SU-DHL-6 (cell line): ENCODE data around the gene GRID2.

Experiments
- H2AFZ ChIP-seq: fragments of 200-600 bp; sonication (generic); 2 replicates; pipeline ENCODE4 v1.6.1; 2014; ENCODE audit warnings: low read depth, mild to moderate bottlenecking, moderate library complexity, mixed read lengths, antibody characterized with exemption, low read length; ENCODE audit not compliant: severe bottlenecking
- H3F3A ChIP-seq: fragments of 200-600 bp; shearing (Covaris generic); 2 replicates; pipeline ENCODE4 v1.6.0; 2016; ENCODE audit warnings: antibody characterized with exemption, mild to moderate bottlenecking; ENCODE audit not compliant: insufficient read depth
- H3K27ac ChIP-seq: fragments of 200-600 bp; sonication (generic); 2 replicates; pipeline ENCODE4 v1.5.1; 2016; ENCODE audit warnings: low read depth, mild to moderate bottlenecking, low read length, moderate library complexity, mixed read lengths
- H3K27me3 ChIP-seq: fragments of 200-600 bp; sonication (generic), shearing (Covaris generic); 2 replicates; pipeline ENCODE4 v1.6.0; 2014; ENCODE audit warnings: mild to moderate bottlenecking, low read length
- H3K36me3 ChIP-seq: fragments of 200-600 bp; sonication (generic); 2 replicates; pipeline ENCODE4 v1.6.1; 2014; ENCODE audit warnings: mild to moderate bottlenecking, low read length, mixed read lengths
- H3K4me2 ChIP-seq: fragments of 300-600, 200-600 bp; shearing (Covaris generic), sonication (generic); 2 replicates; pipeline ENCODE4 v1.6.0; 2014; ENCODE audit warnings: low read length, low read depth, mild to moderate bottlenecking; ENCODE audit not compliant: poor library complexity, severe bottlenecking
- H3K4me3 ChIP-seq: fragments of 200-600 bp; sonication (generic); 2 replicates; pipeline ENCODE4 v1.5.1; 2014; ENCODE audit warnings: antibody characterized with exemption, low read length, mild to moderate bottlenecking, mixed read lengths; ENCODE audit not compliant: insufficient read depth, poor library complexity, severe bottlenecking
- H3K79me2 ChIP-seq: fragments of 200-600 bp; sonication (generic); 2 replicates; pipeline ENCODE4 v1.6.1; 2014; ENCODE audit warnings: mild to moderate bottlenecking, low read length, moderate library complexity; ENCODE audit not compliant: insufficient read depth
- H3K9ac ChIP-seq: fragments of 200-600 bp; sonication (generic); 2 replicates; pipeline ENCODE4 v1.7.0; 2014; ENCODE audit warnings: mild to moderate bottlenecking, low read length
- H3K9me2 ChIP-seq: fragments of 200-600 bp; sonication (generic); replicated peaks from 2 replicates; pipeline ENCODE4 v1.6.1; 2014; ENCODE audit warnings: low read length; ENCODE audit not compliant: insufficient read depth
- H3K9me3 ChIP-seq: fragments of 200-600 bp; sonication (generic); 2 replicates; pipeline ENCODE4 v1.6.1; 2014; ENCODE audit warnings: low read length, mixed read lengths; ENCODE audit not compliant: insufficient read depth
- H4K20me1 ChIP-seq: fragments of 200-600 bp; sonication (generic); 2 replicates; pipeline ENCODE4 v1.6.1; 2014; ENCODE audit warnings: low read depth, mild to moderate bottlenecking, antibody characterized with exemption, low read length, moderate library complexity, mixed read lengths
- CTCF ChIP-seq: fragments of 200-600 bp; sonication (generic); IDR thresholded peaks from one replicate; pipeline ENCODE4 v1.5.1; 2017; ENCODE audit warnings: antibody characterized with exemption, mild to moderate bottlenecking, low read length, moderate library complexity; ENCODE audit not compliant: insufficient read depth, poor library complexity, severe bottlenecking
- EZH2phosphoT487 ChIP-seq: fragments of 200-600 bp; sonication (generic), shearing (Covaris generic); conservative IDR thresholded peaks from 2 replicates; pipeline ENCODE4 v1.6.1; 2018; ENCODE audit warnings: mild to moderate bottlenecking, antibody characterized with exemption, low read length, moderate library complexity, mixed read lengths

The GRID2 gene

GRCh38 chr4:92885632-92886031 is 581.9 kb downstream of the GRID2 start:
- Histone ChIP-seq H3K4me2 (no peak overlapping the region), H2AFZ (no peak overlapping the region), H3K9me3 (no peaks in the 10 kb centered on the region), H3K27ac (no peak overlapping the region), H3K9ac (no peak overlapping the region), H3K27me3 (no peaks in the 10 kb centered on the region), H3K9me2 (no peaks in the 10 kb centered on the region), H3F3A (no peaks in the 10 kb centered on the region), H3K36me3 (no peaks in the 10 kb centered on the region), H4K20me1 (no peaks in the 10 kb centered on the region), H3K79me2 (no peaks in the 10 kb centered on the region), H3K4me3 (no peak overlapping the region)
- TF ChIP-seq EZH2phosphoT487 (no peak), CTCF (no peak)

GRCh38 chr4:92952426-92952825 is 648.7 kb downstream of the GRID2 start:
- Histone ChIP-seq H3K4me2 (no peak overlapping the region), H3K9me2 (no peaks in the 10 kb centered on the region), H3K9ac (no peak overlapping the region), H3K27me3 (no peaks in the 10 kb centered on the region), H3K4me3 (no peak overlapping the region), H3K27ac (no peak overlapping the region), H4K20me1 (no peaks in the 10 kb centered on the region), H2AFZ (no peak overlapping the region), H3F3A (no peaks in the 10 kb centered on the region), H3K36me3 (no peaks in the 10 kb centered on the region), H3K9me3 (no peaks in the 10 kb centered on the region), H3K79me2 (no peaks in the 10 kb centered on the region)
- no peak for TF ChIP-seq EZH2phosphoT487
- TF ChIP-seq CTCF = no peak

GRCh38 chr4:92952897-92953296 is 649.1 kb downstream of the GRID2 start:
- Histone ChIP-seq H3K79me2 (no peaks in the 10 kb centered on the region), H3K27me3 (no peaks in the 10 kb centered on the region), H3K9me3 (no peaks in the 10 kb centered on the region), H3K4me2 (no peak overlapping the region), H3K9me2 (no peaks in the 10 kb centered on the region), H2AFZ (no peak overlapping the region), H3F3A (no peaks in the 10 kb centered on the region), H3K27ac (no peak overlapping the region), H3K4me3 (no peak overlapping the region), H4K20me1 (no peaks in the 10 kb centered on the region), H3K9ac (no peak overlapping the region), H3K36me3 (no peaks in the 10 kb centered on the region)
- TF ChIP-seq CTCF (no peak), EZH2phosphoT487 (no peak)
